Vagina (tissue), 2 donors: Measurements from ENCODE around the gene LCOR.

Source experiments
- POLR2A ChIP-seq, 2 donors: fragments of 450-650 bp; IDR thresholded peaks; one replicate each; pipeline ENCODE4 v1.6.1; 2017; ENCODE audit warnings: antibody characterized with exemption in 2 of 2, mild to moderate bottlenecking in 2 of 2, moderate library complexity in 2 of 2
- TF ChIP-seq, protein P1 (sequence below), 3 experiments: fragments of 450-650 bp in 2 of 3; fragments of 200-600 bp in 1 of 3; sonication (generic) in 1 of 3; IDR thresholded peaks; one replicate each; pipeline ENCODE4 v1.5.1; 2017 to 2019; ENCODE audit warnings: antibody characterized with exemption in 3 of 3, mild to moderate bottlenecking in 2 of 3, moderate library complexity in 2 of 3

GRCh38 chr10:96967847-96968246 lies 135.7 kb downstream of the LCOR start:
- TF ChIP-seq POLR2A (IDR thresholded peaks at IDR 0.05) = no peak
- TF ChIP-seq, protein P1, sequence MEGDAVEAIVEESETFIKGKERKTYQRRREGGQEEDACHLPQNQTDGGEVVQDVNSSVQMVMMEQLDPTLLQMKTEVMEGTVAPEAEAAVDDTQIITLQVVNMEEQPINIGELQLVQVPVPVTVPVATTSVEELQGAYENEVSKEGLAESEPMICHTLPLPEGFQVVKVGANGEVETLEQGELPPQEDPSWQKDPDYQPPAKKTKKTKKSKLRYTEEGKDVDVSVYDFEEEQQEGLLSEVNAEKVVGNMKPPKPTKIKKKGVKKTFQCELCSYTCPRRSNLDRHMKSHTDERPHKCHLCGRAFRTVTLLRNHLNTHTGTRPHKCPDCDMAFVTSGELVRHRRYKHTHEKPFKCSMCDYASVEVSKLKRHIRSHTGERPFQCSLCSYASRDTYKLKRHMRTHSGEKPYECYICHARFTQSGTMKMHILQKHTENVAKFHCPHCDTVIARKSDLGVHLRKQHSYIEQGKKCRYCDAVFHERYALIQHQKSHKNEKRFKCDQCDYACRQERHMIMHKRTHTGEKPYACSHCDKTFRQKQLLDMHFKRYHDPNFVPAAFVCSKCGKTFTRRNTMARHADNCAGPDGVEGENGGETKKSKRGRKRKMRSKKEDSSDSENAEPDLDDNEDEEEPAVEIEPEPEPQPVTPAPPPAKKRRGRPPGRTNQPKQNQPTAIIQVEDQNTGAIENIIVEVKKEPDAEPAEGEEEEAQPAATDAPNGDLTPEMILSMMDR (IDR thresholded peaks at IDR 0.05) = no peak
